Psoas muscle (tissue), 8 donors: ENCODE results near the gene B3GAT3. TPM values are rescaled to one million over a fixed set of nuclear protein-coding genes. Genes with fewer than 3 reads are reported as not detected.

ENCODE experiments used
- ATAC-seq, 4 donors: fragments of 200-7000 bp; cut with Tn5 transposase; one replicate each; pipeline ENCODE4 v1.9.1; 2020; ENCODE audit warnings: moderate library complexity in 3 of 4, mild to moderate bottlenecking in 2 of 4
- DNase-seq, 2 donors: peaks; one replicate each; pipeline ENCODE4 v3.0.0-alpha.2; 2020
- H3K27ac ChIP-seq: fragments of 200-600 bp; one replicate; pipeline ENCODE4 v1.8.0; 2022
- H3K27me3 ChIP-seq, 3 donors: fragments of 200-600 bp in 1 of 3; one replicate each; pipeline versions ENCODE4 v1.6.1 to v1.8.0; 2013 to 2022; ENCODE audit warnings: low read length in 2 of 3, mild to moderate bottlenecking in 2 of 3, moderate library complexity in 1 of 3; ENCODE audit not compliant: insufficient read depth in 3 of 3
- H3K36me3 ChIP-seq, 2 donors: fragments of 200-600 bp in 1 of 2; one replicate each; pipeline versions ENCODE4 v1.6.1 to v1.8.0; 2013 to 2022; ENCODE audit warnings: low read depth in 1 of 2, mild to moderate bottlenecking in 1 of 2, moderate library complexity in 1 of 2; ENCODE audit not compliant: insufficient read depth in 1 of 2
- H3K4me1 ChIP-seq: fragments of 200-600 bp; one replicate; pipeline ENCODE4 v1.8.0; 2022
- H3K4me3 ChIP-seq: fragments of 200-600 bp; one replicate; pipeline ENCODE4 v1.8.0; 2022; ENCODE audit warnings: mild to moderate bottlenecking
- H3K9me3 ChIP-seq: fragments of 200-600 bp; one replicate; pipeline ENCODE4 v1.8.0; 2022
- WGBS, 3 donors: extraction: QIAGEN DNeasy Blood & Tissue Kit; methylation state at CpG; one replicate each; pipeline versions ENCODE4 v1.1.6 to v1.1.7; 2013; 5-methylcytosine and 5-hydroxymethylcytosine counted together
- intact Hi-C, 2 donors: fragments of 100-400 bp; cut with DNase I; formaldehyde crosslinking; loops; one replicate each; pipeline versions ENCODE4 v1.11.0 to v1.14.2; 2022
- polyA plus RNA-seq, 3 donors: library from polyadenylated mRNA; stranded (reverse); fragments of 200-250 nt; gene quantifications; one replicate each; pipeline ENCODE4 v1.2.3, GENCODE V29; 2013
- total RNA-seq, 4 donors: library from RNA; stranded (reverse); fragmentation: NEBNext Ultra II Directional in 2 of 4; extraction: Animal tissue kit (Norgen Biotek cat#: 25700) in 2 of 4; gene quantifications; one replicate each; pipeline versions ENCODE4 v1.2.1 to v1.2.4, GENCODE V29; 2021 to 2023
- TF ChIP-seq, protein P1 (sequence below): fragments of 200-600 bp; IDR thresholded peaks from one replicate; pipeline ENCODE4 v1.8.0; 2022; ENCODE audit warnings: antibody characterized with exemption
- donor health status: healthy with polysubstance abuse.
- donor health status: DM: no; HTN: no; CAD: no; lungs with moderate emphysema.
- donor health status: Bipolar disorder and iron deficiency.
- donor health status: healthy.
- donor health status: DM: yes; HTN: yes; CAD: no.
- donor health status: DM: no; HTN: no; CAD: no.
- donor health status: DM: no; HTN: no; CAD: no.
- donor health status: DM: yes; HTN: yes; CAD: no.

Gene B3GAT3
- total and polyA plus RNA-seq, 7 donors = 7.4 to 37.6 (median 11.7) TPM

DNA sequence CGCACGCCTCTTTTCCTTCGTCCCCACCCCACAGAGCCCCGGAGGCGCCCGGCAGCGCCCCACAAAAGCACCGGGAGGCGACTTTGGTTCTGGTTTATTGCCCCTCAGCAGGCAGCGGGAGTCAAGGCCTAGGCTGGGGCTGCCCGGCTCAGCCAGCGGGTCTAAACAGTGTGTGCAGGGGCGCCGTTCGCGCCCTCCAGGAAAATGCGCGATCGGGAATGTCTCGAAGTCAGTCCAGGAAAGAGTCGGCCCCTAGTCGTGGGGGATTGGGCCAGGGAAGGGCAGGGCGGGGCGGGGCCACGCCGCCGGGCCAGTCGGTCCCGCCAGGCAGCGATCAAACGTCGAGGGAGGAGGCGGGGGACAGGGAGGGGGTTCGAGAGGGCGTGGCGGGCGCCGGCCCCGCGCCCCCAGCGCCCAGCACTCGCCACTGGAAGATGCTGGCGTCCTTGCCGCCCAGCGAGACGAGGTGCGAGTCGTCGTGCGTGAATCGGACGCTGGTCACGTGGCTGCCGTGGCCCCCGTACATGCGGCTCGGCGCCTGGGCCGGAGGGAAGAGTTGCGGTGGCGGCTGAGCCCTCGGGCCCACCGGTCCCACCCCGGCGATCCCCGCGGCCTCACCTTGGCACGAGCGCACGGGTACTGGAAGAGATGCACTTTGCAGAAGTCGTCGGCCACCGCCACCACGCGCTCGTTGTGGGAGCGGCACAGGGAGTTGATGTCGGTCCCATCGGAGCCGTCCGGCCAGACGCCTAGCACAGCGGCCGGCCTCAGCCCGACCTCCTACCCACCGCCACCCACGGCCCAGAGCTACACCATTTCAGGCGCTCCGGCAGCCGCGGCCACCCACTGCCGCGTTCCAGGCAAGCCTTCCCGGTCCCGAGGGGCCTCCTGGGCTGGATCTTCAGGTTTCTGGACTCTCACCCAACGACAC lies 19.4 kb downstream of the B3GAT3 start:
- peak; percentile 24 to 76 (median 68) for ATAC-seq
- H3K4me1 ChIP-seq = peaks cover 29% of the 10 kb centered on the region

DNA sequence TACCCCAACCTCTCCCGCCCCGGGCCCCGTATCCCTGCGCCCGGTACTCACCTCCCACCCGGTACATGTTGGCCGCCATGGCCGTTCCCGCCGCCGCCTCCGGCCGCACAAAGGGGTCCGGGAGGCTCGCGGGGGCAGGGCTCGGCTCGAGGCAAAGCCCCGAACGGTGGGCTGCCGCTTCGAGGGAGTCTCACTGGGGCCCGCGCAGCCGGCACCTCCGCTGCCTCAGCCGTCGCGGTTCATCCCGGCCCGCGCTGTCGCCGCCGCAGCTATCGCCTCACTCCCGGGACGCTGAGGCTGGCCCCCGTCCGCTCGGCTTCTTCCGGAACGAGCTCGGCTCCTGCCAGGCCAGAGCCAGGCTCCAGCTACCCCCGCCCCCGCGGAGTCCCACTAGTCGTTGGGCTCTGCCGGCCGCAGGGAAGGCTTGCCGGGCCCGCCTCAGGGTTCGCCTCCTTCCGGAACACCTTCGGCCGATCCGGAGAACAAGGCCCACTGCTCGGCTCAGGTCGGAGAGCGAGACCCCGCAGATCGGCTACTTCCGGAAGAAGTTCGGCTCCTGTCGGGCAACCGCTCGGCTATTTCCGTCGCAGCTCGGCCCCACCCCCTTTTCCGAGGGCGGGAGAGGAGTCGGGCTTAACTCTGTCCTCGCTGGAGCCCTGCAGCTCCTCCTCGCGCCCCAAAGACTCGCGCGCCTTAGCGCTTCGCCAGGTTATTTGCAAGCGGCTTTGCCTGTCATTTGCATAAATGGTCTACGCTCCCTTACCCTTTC lies 20.2 kb downstream of the B3GAT3 start, which contains the start of gene MTA2:
Gene MTA2 (minus strand): TSS at position 494 of the 769 bp plus-strand sequence. CDS start 415 bp downstream, at position 79.
- Histone ChIP-seq H3K27me3 (no peaks in the 10 kb centered on the region), H3K9me3 (no peaks in the 10 kb centered on the region), H3K4me3 (peak within 1 kb of the TSS; percentile 84), H3K36me3 (peaks cover 5 to 44% of the 10 kb centered on the region in 2 donors), H3K27ac (peak within 1 kb of the TSS; percentile 92), H3K4me1 (peaks cover 29% of the 10 kb centered on the region)
- peak; percentile 96 to 99 for DNase-seq
- intact Hi-C loops = no loop called here
- TF ChIP-seq, protein P1, sequence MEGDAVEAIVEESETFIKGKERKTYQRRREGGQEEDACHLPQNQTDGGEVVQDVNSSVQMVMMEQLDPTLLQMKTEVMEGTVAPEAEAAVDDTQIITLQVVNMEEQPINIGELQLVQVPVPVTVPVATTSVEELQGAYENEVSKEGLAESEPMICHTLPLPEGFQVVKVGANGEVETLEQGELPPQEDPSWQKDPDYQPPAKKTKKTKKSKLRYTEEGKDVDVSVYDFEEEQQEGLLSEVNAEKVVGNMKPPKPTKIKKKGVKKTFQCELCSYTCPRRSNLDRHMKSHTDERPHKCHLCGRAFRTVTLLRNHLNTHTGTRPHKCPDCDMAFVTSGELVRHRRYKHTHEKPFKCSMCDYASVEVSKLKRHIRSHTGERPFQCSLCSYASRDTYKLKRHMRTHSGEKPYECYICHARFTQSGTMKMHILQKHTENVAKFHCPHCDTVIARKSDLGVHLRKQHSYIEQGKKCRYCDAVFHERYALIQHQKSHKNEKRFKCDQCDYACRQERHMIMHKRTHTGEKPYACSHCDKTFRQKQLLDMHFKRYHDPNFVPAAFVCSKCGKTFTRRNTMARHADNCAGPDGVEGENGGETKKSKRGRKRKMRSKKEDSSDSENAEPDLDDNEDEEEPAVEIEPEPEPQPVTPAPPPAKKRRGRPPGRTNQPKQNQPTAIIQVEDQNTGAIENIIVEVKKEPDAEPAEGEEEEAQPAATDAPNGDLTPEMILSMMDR = no peak
- peak; percentile 90 to 91 (median 91) for ATAC-seq
- 0% methylated on average over 55 to 83 of the region's 83 CpGs for WGBS, 3 donors

More for the DNA sequence above, 19.4 kb downstream of the B3GAT3 start:
- peak; percentile 64 to 85 for DNase-seq
- intact Hi-C loops = no loop called here
- TF ChIP-seq, protein P1 = peak; percentile 23
- no peaks in the 10 kb centered on the region for H3K9me3 ChIP-seq
- H3K4me3 ChIP-seq = peak overlapping the region; percentile 84
- WGBS, 3 donors = 4 to 7% (median 5%) methylated on average over 71 to 96 of the region's 96 CpGs
- H3K27ac ChIP-seq = peak overlapping the region; percentile 92
- H3K27me3 ChIP-seq = no peaks in the 10 kb centered on the region
- H3K36me3 ChIP-seq = peaks cover 5 to 40% of the 10 kb centered on the region in 2 donors

DNA sequence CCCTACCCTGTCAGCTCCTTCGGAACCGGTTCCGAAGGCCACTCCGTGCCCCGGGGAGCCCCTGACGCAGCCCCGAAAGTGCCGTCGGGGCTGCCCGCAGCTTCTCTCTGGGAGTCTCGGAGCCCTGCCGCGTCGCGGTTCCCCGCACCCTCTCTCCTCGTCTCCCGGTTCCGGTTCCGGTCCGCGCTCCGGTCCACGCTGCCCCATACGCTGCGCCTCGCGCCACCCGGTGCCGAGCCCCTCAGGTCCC lies 20.7 kb downstream of the B3GAT3 start:
- ATAC-seq = peak; percentile 17 to 27 (median 20)
- H3K27ac ChIP-seq = peak overlapping the region; percentile 92
- no peaks in the 10 kb centered on the region for H3K27me3 ChIP-seq
- TF ChIP-seq, protein P1 = no peak
- peaks cover 29% of the 10 kb centered on the region for H3K4me1 ChIP-seq
- H3K36me3 ChIP-seq = peaks cover 5 to 44% of the 10 kb centered on the region in 2 donors
- WGBS, 3 donors = 0% methylated on average over 21 to 30 of the region's 30 CpGs
- peak overlapping the region; percentile 84 for H3K4me3 ChIP-seq
- no peaks in the 10 kb centered on the region for H3K9me3 ChIP-seq
- intact Hi-C loops = no loop called here
- DNase-seq = peak in 1 of 2 donors; percentile 64

DNA sequence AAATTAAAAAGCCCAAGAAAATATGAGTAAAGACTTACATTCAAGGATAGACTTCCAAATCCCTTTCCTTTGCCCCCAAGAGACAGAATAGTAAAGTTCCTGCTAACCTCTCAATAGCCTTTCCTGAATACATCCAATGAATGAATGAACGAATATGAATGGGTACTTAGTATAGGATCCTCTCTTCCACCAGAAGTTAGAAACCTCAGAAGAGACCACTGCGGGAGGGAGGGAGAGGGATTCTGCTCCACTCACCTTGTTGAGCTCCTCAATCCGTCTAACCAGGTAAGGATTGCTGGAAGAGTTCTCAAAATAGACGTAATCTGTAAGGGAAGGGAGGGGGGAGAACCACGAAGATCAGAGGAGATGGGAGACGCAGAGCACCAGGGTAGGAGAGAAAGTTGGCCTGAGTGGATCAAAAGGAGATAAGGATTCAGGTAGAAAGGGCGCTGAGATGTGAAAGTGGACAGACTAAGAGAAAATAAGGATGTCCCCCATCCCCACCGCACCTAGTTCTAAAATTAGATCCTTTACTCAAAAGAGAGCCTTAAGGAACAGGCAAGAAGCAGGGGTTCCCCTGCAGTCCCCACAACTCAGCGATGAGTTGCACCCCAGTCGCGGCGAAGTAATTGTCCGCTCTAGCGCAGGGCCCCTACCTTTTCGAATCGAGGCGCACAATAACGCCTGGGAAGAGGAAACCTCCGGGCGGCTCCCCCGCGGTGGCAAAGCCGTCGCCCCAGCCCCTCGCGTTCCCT lies 21.2 kb downstream of the B3GAT3 start:
- no peak for ATAC-seq
- peaks cover 29% of the 10 kb centered on the region for H3K4me1 ChIP-seq
- peaks cover 8 to 44% of the 10 kb centered on the region in 2 donors for H3K36me3 ChIP-seq
- TF ChIP-seq, protein P1 = no peak
- H3K27ac ChIP-seq = peak overlapping the region; percentile 92
- H3K4me3 ChIP-seq = peak overlapping the region; percentile 84
- intact Hi-C loops = no loop called here
- no peaks in the 10 kb centered on the region for H3K9me3 ChIP-seq
- H3K27me3 ChIP-seq = no peaks in the 10 kb centered on the region
- 6 to 10% (median 8%) methylated on average over 26 of the region's 26 CpGs for WGBS, 3 donors
- peak in 1 of 2 donors; percentile 1 for DNase-seq
